ENCODE measurements around the gene NMNAT3.

DNA sequence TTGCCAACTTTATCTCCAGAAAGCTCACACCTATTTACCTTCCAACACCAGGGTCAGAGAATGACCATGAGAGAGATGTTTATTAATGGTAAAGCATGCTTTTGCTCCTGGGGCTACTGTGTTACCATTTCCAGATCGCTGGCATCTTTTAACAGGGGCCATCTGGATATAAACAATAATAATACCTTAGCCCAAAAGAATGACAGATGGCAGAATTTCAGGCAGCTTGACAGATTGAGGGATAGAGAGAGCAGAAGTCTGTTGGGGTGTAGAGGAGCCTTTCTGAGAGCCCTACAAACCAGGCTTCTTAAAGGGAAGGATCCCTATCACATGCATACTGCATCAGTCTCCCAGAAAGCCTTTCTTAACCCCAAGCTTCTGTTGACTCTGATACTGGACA lies 156.0 kb downstream of the NMNAT3 start:
- no peak for TF ChIP-seq CTCF (IDR thresholded peaks at IDR 0.05)
- no peak for TF ChIP-seq POLR2A (IDR thresholded peaks at IDR 0.05)

Data from thyroid gland (tissue), 4 donors.